HG03575 (cell line): ENCODE data around the gene DPY19L2.
"Not testable (repeated sequence)": the region's sequence is repeated elsewhere in the genome, so short reads cannot be mapped to it uniquely, and the experiment has no call there.

Source experiments
- ATAC-seq: cut with Tn5 transposase; IDR thresholded peaks from one replicate; pipeline ENCODE4 v1.9.1; 2021; ENCODE audit not compliant: unreplicated experiment, insufficient number of reproducible peaks, low FRiP score; ENCODE audit errors: extremely low read depth

Gene DPY19L2

DNA sequence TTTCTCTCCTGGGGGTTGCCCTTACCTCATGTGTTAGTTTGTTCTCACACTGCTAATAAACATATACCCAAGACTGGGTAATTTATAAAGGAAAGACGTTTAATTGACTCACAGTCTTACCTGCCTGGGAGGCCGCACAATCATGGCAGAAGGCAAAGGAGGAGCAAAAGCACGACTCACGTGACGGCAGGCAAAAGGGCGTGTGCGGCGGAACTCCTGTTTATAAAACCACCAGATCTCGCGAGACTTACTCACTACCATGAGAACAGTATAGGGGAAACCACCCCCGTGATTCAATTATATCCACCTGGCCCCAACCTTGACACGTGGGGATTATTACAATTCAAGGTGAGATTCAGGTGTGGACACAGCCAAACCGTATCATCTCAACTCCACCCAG lies 116.9 kb downstream of the DPY19L2 start:
- ATAC-seq = not testable (repeated sequence)

DNA sequence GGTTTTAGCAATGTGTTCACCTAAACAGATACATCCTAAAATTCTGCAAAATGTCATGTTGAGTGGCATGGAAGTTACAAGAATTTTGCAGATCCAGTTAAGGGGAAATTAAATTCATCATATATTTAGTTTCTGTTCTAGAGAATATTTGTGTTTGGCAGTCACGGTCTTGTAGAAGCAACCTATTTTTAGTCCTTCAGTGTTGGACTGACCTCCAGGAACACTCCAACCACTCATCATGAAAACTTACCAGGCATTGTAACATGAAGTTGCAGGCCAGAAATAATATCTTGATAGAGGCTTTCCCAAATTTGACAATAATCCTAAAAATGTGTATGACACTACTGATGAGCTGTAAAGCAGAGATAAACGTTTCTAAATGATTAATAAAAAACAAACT lies 119.3 kb downstream of the DPY19L2 start:
- ATAC-seq = not testable (repeated sequence)

DNA sequence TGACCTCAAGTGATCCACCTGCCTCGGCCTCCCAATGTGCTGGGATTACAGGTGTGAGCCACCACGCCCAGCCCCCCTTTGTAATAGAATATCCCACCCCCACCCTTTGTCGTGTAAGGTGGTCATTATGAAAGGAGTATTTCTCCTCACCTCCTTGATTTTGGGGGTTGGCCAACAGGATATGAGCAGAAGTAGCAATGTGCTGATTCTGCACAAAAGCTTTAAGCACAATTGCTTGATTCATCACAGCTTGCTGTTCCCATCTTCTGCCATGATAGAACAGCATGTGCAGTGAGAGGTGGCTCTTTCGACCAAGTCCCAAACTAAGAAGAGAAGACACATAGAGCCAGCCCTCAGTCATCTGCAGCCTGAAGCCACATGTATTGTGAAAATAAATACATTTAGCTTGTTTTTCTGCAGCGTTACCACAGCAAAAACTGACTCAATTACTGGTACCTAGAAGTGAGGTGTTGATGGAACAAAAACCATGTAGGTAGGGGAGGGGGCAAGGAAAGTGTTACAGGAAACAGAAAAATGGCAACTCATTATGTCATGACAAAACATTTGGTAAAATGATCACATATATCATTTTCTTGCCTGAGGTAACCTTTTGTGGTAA lies 122.9 kb downstream of the DPY19L2 start:
- not testable (repeated sequence) for ATAC-seq

DNA sequence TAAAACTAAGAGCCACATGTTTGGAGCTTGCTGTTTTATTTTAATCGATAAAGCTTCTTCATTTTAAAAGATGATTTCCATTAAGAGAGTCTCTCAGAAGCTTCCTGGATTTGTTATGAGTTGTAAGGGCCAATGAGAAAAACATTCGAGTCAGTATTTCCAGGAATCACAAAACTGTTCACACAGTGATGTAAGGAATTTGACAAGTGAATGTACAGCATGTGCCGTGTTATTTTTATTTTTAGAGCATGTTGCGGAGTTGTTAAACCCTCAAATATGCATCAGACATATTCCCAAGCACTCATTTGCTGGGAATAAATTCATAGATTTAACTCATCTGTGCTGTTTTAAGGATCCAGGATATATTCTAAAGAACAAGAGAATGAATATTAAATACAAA lies 129.6 kb downstream of the DPY19L2 start:
- not testable (repeated sequence) for ATAC-seq

DNA sequence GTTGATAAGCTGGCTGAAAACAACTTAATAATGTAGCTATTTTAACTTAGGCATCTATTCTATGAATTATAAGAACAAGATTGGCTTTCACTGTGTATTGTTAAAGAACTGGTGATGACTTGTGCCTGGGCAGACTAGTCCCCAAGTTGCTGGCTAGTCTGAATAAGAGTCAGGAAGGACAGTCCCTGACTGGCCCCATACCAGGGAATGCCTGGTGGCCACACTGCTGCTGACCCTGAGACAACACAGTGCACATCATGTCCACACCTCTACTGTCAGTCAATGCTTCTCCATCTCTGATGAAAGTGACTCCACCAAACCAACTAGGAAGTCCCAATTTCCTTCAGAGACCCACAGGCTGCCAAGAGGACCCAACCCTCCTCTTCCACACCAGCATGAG lies 130.5 kb downstream of the DPY19L2 start:
- not testable (repeated sequence) for ATAC-seq

DNA sequence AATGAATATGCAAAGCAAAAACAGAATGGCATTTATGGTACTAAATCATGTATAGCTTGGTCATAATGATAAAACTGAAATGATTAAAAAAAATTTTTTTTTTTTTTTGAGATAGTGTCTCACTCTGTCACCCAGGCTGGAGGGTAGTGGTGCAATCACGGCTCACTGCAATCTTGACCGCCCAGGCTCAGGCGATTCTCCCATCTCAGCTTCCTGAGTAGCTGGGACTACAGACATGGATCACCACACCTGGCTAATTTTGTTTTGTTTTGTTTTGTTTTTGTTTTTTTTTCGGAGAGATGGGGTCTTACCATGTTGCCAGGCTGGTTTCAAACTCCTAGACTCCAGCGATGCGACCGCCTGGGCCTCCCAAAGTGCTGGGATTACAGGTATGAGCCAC lies 138.7 kb downstream of the DPY19L2 start:
- not testable (repeated sequence) for ATAC-seq

DNA sequence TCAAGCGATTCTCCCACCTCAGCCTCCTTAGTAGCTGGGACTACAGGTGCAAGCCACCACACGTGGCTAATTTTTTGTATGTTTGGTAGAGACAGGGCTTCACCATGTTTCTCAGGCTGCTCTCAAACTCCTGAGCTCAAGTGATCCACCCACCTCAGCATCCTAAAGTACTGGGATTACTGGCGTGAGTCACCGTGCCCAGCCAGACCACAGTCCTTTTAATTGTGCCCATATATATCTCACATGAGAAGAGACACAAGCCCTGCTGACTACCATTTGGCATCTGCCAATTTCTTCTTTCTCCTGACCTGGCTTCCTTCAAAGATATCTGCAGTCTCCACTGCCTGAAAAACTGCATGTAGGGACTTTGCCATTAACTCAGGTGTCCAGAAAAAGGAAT lies 142.5 kb downstream of the DPY19L2 start:
- ATAC-seq = no peak

DNA sequence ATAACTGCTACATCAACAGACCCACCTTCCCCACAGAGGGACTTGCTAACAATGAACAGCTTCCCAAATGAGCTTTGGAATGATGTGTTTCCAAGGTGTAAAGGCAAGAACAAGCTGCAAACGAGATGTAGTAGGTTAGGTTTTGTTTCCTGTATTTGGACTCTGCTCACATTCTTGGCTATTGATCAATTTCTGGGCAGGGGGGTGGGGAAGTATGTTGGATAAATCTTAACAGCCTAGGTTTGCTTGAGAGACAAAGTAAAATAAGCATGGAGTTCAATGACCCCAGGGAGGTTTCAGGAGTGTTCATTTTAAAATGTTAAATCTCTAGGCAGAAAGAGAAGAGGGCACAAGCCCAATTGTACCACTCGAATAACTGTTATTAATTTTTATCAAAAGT lies 146.6 kb downstream of the DPY19L2 start:
- no peak for ATAC-seq
